HG03521 (cell line): ENCODE measurements around the gene DPYD.

Experiments
- ATAC-seq: cut with Tn5 transposase; IDR thresholded peaks from one replicate; pipeline ENCODE4 v1.9.1; 2021; ENCODE audit warnings: mild to moderate bottlenecking, moderate library complexity; ENCODE audit not compliant: unreplicated experiment

Gene DPYD

DNA sequence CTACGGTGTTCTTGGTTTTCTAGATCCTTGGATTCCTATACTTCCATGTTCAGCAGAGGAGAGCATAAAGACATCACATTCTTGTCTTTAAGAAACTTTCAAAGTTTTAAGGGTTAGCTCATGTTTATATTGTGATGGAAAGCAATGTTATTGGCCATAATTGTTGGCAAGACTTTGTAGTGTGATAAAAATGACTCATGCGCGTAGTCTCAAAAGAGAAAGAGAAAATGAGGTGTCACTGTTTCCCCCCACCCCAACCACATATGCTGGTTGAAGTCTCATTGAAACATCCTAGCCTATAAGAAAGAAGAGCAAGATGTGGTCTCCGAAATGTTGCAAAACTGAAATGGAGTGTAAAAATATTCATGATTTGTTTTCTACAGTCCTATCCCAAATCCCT lies 850.5 kb downstream of the DPYD start:
- no peak for ATAC-seq

DNA sequence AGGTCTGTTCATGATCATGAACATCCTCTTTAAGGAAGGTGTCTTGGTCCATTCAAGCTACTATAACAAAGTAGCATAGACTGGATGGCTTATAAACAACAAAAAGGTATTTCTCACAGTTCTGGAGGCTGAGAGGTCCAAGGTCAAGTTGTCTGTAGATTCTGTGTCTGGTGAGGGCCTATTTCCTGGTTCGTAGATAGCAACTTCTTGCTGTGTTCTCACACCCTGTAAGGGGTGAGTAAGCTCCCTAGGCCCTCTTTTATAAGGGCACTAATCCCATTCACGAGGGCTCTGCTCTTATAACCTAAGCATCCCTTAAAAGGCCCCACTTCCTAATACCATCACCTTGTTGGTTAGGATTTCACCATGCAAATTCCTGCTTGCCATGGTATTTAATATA lies 851.5 kb downstream of the DPYD start:
- ATAC-seq = no peak

DNA sequence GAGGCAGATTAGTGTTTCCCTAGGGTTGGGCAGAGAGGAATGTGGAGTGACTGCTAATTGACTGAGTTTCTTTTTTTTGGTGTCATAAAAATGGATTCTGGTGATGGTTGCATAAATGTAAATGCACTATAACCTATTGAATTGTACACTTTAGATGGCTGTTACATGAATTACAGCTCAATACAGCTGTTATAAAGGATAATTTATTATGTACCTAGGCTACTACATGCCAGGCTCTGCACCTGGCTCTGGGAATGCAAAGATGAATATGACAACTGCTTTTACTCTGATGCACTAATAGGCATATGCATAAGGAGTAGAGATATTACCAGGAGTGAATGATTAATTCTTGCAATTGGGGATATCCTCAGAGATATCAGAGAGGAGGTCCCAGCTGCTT lies 854.0 kb downstream of the DPYD start:
- ATAC-seq = no peak

GRCh38 chr1:97063532-97063931 lies 857.3 kb downstream of the DPYD start:
- ATAC-seq = no peak

DNA sequence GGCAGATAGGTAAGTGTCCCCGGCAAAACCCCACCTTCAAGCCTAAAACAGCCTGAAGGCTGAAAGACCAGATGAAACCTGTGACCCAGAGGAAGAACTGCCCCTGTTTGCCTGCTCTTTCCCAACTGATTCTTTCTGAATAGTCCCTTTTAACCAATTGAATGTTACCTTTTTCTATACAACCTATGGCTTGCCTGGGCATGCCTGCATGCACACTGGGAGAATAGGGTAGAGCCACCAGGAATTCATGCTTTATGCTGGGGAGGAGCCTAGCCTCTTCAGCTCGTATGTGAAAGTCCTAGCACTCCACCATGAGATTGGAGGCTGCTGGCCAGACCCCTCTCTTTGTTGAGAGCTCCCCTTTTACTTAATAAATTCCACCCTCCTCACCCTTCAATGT lies 859.2 kb downstream of the DPYD start:
- no peak for ATAC-seq

GRCh38 chr1:97056386-97056785 lies 864.4 kb downstream of the DPYD start:
- no peak for ATAC-seq

DNA sequence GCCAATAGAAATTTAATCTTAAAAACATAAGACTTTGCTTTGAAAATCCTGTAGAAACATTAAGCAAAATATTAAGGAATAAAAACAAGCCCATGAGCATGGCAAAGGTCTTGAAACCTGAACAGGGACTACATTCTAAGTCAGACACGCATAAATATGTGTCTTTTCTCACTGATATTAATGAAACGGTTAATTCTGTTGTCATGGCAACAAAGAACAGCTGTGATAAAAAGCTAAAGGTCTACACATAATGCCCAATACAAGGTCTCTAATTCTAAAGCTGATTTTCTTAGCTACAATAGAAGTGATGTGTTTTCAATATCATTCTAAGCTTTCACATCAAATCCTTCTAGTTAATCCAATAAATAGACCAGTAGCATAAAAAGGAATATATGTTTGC lies 867.6 kb downstream of the DPYD start:
- ATAC-seq = no peak

GRCh38 chr1:97051823-97052222 lies 869.0 kb downstream of the DPYD start:
- no peak for ATAC-seq

GRCh38 chr1:97050506-97050905 lies 870.3 kb downstream of the DPYD start:
- no peak for ATAC-seq

DNA sequence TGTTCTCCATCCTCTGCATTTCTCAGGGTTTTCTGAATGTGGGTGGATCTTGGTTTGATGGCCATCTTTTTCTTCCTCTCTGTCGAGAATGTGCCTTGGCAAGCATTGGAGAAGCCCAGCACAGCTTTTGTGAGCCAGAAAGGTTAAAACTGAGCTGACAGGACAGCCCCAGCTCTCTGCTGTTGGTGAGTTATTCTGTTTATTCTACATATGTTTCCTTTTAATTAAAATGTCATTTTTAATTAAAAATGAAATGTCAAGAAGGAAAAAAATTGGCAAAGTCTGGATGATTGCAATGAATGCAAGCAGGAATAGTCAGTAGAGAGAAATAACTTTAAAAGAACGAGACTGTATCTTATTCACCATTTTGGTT lies 873.4 kb downstream of the DPYD start:
- ATAC-seq = no peak

- no peak for ATAC-seq
Observed at GRCh38 chr1:97046765-97047420, 873.9 kb downstream of the DPYD start.

GRCh38 chr1:97044159-97044760 lies 876.6 kb downstream of the DPYD start:
- ATAC-seq = no peak

DNA sequence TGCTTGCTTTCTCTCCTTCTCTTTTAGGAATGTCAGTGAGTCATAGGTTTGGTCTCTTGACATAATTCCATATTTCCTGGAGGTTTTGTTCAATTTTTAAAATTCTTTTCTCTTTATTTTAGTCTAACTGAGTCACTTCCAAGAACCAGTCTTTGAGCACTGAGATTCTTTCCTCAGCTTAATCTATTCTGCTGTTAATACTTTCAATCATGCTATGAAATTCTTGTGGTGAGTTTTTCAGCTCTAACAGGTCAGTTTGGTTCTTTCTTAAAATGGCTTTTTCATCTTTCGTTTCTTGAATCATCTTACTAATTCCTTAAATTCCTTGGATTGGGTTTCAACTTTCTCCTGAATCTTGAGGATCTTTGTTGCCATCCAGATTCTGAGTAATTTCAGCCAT lies 878.3 kb downstream of the DPYD start:
- ATAC-seq = no peak

- no peak for ATAC-seq
Observed at GRCh38 chr1:97041026-97041425, 879.8 kb downstream of the DPYD start.

- ATAC-seq = no peak
Observed at GRCh38 chr1:97038410-97038809, 882.4 kb downstream of the DPYD start.

GRCh38 chr1:97034651-97035050 lies 886.2 kb downstream of the DPYD start:
- ATAC-seq = no peak

DNA sequence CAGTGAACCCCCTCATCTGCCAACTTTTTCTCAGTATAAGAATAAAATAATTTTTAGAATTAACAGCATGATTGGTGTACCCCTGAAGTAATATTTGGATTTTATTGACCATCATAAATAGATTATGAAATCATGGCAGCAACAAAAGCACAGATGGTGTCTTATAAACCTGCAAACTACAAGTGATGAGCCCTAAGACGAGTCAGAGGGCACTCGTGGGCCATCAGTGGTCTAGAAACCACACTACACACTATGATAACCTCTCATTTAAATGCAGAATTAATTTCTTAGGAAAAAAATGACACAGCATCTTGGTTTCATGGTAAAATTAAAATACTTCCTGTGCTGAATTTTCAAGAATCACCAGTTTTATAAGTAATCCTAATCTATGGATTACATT lies 886.9 kb downstream of the DPYD start:
- no peak for ATAC-seq
